AG20443 (cell line): Measurements from ENCODE around the gene SLC44A1.
A peak's percentile ranks its signal among the peaks of the same experiment; 100 is the strongest.

Source experiments
- DNase-seq: peaks from one replicate; pipeline ENCODE4 v3.0.0; 2012; ENCODE audit warnings: low spot score, mixed read lengths

SLC44A1 gene

GRCh38 chr9:105244003-105244733, at the start of gene SLC44A1:
Gene SLC44A1 (plus strand): TSS chr9:105244651. CDS start chr9:105244869, 218 bp downstream.
- peak; percentile 95 for DNase-seq

GRCh38 chr9:105195259-105195658, 49.2 kb upstream of the SLC44A1 start:
- no peak for DNase-seq

GRCh38 chr9:105198023-105198422, 46.4 kb upstream of the SLC44A1 start:
- no peak for DNase-seq

GRCh38 chr9:105198865-105199264, 45.6 kb upstream of the SLC44A1 start:
- no peak for DNase-seq

GRCh38 chr9:105204416-105204815, 40.0 kb upstream of the SLC44A1 start:
- DNase-seq: no peak

GRCh38 chr9:105205787-105206495, 38.5 kb upstream of the SLC44A1 start:
- DNase-seq: peak; percentile 91

GRCh38 chr9:105206496-105206820, 38.0 kb upstream of the SLC44A1 start:
- DNase-seq: no peak

- peak; percentile 24 for DNase-seq
These were observed 37.4 kb upstream of the SLC44A1 start for GRCh38 chr9:105206821-105207699.

GRCh38 chr9:105216440-105217178, 27.8 kb upstream of the SLC44A1 start:
- peak; percentile 31 for DNase-seq

- no peak for DNase-seq
These were observed 25.8 kb upstream of the SLC44A1 start for GRCh38 chr9:105218673-105219072.

GRCh38 chr9:105219291-105219805, 25.1 kb upstream of the SLC44A1 start:
- peak; percentile 47 for DNase-seq

GRCh38 chr9:105220451-105220850, 24.0 kb upstream of the SLC44A1 start:
- no peak for DNase-seq

- DNase-seq: no peak
These were observed 20.8 kb upstream of the SLC44A1 start for GRCh38 chr9:105223544-105224140.

- no peak for DNase-seq
These were observed 18.4 kb upstream of the SLC44A1 start for GRCh38 chr9:105226055-105226454.

GRCh38 chr9:105232207-105232606, 12.2 kb upstream of the SLC44A1 start:
- peak; percentile 32 for DNase-seq

GRCh38 chr9:105233873-105234272, 10.6 kb upstream of the SLC44A1 start:
- no peak for DNase-seq

- DNase-seq: no peak
These were observed 8.2 kb upstream of the SLC44A1 start for GRCh38 chr9:105236261-105236660.

GRCh38 chr9:105237246-105237645, 7.2 kb upstream of the SLC44A1 start:
- DNase-seq: no peak

GRCh38 chr9:105238302-105238701, 6.1 kb upstream of the SLC44A1 start:
- DNase-seq: no peak

- DNase-seq: no peak
These were observed 3.0 kb upstream of the SLC44A1 start for GRCh38 chr9:105241356-105242043.

GRCh38 chr9:105242062-105242461, 2.4 kb upstream of the SLC44A1 start:
- no peak for DNase-seq
